HCT116 (cell line): ENCODE data around the gene CDYL2.

Experiments used
- POLR2A ChIP-seq: IDR thresholded peaks from 2 replicates; pipeline ENCODE4 v1.7.0; 2011; ENCODE audit warnings: borderline replicate concordance; ENCODE audit not compliant: insufficient read depth, insufficient read length; ENCODE audit errors: extremely low read depth
- TF ChIP-seq, protein P1 (sequence below), 3 experiments: fragments of 200-600 bp in 1 of 3; sonication (generic) in 1 of 3; IDR thresholded peaks in 2 of 3; conservative IDR thresholded peaks in 1 of 3; 2 replicates each; pipeline ENCODE4 v1.5.1; 2012 to 2017; ENCODE audit warnings: low read depth in 2 of 3, low read length in 2 of 3, antibody characterized with exemption in 1 of 3, borderline replicate concordance in 1 of 3, control low read depth in 1 of 3, mild to moderate bottlenecking in 1 of 3, mixed read lengths in 1 of 3, mixed run types in 1 of 3, moderate library complexity in 1 of 3; ENCODE audit not compliant: insufficient read depth in 1 of 3

DNA sequence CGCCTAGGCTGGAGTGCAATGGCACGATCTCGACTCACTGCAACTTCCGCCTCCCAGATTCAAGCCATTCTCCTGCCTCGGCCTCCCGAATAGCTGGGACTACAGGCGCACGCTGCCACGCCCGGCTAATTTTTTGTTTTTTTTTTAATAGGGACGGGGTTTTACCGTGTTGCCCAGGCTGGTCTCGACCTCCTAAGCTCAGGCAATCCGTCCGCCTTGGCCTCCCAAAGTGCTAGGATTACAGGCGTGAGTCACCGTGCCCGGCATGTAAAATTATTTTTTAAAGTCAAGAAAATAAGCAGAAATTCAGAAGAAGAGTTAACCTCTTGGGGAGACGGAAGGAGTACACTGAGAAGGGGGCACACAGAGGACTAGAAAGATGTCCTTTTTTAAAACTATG, 27.5 kb downstream of the CDYL2 start:
- TF ChIP-seq, protein P1, sequence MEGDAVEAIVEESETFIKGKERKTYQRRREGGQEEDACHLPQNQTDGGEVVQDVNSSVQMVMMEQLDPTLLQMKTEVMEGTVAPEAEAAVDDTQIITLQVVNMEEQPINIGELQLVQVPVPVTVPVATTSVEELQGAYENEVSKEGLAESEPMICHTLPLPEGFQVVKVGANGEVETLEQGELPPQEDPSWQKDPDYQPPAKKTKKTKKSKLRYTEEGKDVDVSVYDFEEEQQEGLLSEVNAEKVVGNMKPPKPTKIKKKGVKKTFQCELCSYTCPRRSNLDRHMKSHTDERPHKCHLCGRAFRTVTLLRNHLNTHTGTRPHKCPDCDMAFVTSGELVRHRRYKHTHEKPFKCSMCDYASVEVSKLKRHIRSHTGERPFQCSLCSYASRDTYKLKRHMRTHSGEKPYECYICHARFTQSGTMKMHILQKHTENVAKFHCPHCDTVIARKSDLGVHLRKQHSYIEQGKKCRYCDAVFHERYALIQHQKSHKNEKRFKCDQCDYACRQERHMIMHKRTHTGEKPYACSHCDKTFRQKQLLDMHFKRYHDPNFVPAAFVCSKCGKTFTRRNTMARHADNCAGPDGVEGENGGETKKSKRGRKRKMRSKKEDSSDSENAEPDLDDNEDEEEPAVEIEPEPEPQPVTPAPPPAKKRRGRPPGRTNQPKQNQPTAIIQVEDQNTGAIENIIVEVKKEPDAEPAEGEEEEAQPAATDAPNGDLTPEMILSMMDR (IDR thresholded peaks at IDR 0.05 in 2 of 3, conservative IDR thresholded peaks at IDR 0.05 in 1 of 3; ENCODE audit: borderline replicate concordance in 1 of 3, insufficient read depth in 1 of 3, low read depth in 2 of 3, low read length in 2 of 3), result no peak
- no peak for TF ChIP-seq POLR2A
